CD14-positive monocyte (primary cell): ENCODE measurements around the gene VOPP1. TPM values are rescaled to one million over a fixed set of nuclear protein-coding genes. Genes with fewer than 3 reads are reported as not detected.

Source experiments
- DNase-seq, 3 donors: peaks; one replicate each; pipeline ENCODE4 v3.0.0-alpha.2; 2011 to 2022
- H2AFZ ChIP-seq: 2 replicates; pipeline ENCODE4 v1.6.0; 2012; ENCODE audit warnings: mild to moderate bottlenecking, low read depth, low read length, inconsistent platforms; ENCODE audit not compliant: insufficient read depth, poor library complexity, severe bottlenecking
- H3K27ac ChIP-seq, 2 donors: 1 replicate in 1 of 2; 2 replicates in 1 of 2; pipeline ENCODE4 v1.5.1; 2012 to 2013; ENCODE audit warnings: low read length in 2 of 2, control low read depth in 1 of 2, inconsistent platforms in 1 of 2, low read depth in 1 of 2, mild to moderate bottlenecking in 1 of 2
- H3K27me3 ChIP-seq, 2 donors: one replicate each; pipeline versions ENCODE4 v1.6.0 to v1.6.1; 2011 to 2013; ENCODE audit warnings: low read length in 2 of 2; ENCODE audit not compliant: control insufficient read depth in 2 of 2, insufficient read depth in 2 of 2
- H3K36me3 ChIP-seq, 2 donors: replicated peaks in 1 of 2; 1 replicate in 1 of 2; 2 replicates in 1 of 2; pipeline versions ENCODE4 v1.5.1 to v1.6.1; 2012 to 2013; ENCODE audit warnings: low read length in 2 of 2, control low read depth in 1 of 2, inconsistent platforms in 1 of 2, mild to moderate bottlenecking in 1 of 2; ENCODE audit not compliant: insufficient read depth in 2 of 2, control insufficient read depth in 1 of 2
- H3K4me1 ChIP-seq, 2 donors: 1 replicate in 1 of 2; 2 replicates in 1 of 2; pipeline versions ENCODE4 v1.5.1 to v1.6.1; 2012 to 2013; ENCODE audit warnings: low read length in 2 of 2, control low read depth in 1 of 2, inconsistent platforms in 1 of 2, mild to moderate bottlenecking in 1 of 2, moderate library complexity in 1 of 2; ENCODE audit not compliant: insufficient read depth in 2 of 2, control insufficient read depth in 1 of 2
- H3K4me2 ChIP-seq: replicated peaks from 2 replicates; pipeline ENCODE3; 2012; ENCODE audit warnings: low read length, moderate library complexity, mild to moderate bottlenecking; ENCODE audit not compliant: poor library complexity, severe bottlenecking; ENCODE audit errors: extremely low read depth
- H3K4me3 ChIP-seq, 3 experiments: fragments of 200-600 bp in 1 of 3; sonication (generic) in 1 of 3; replicated peaks in 1 of 3; 1 replicate in 2 of 3; 2 replicates in 1 of 3; pipeline ENCODE4 v1.5.1; 2011 to 2013; ENCODE audit warnings: low read length in 3 of 3, mild to moderate bottlenecking in 3 of 3, control low read depth in 2 of 3, low read depth in 2 of 3, inconsistent platforms in 1 of 3, moderate library complexity in 1 of 3
- H3K79me2 ChIP-seq: 2 replicates; pipeline ENCODE4 v1.6.0; 2012; ENCODE audit warnings: mild to moderate bottlenecking, control low read depth, inconsistent platforms, low read length, moderate library complexity; ENCODE audit not compliant: insufficient read depth
- H3K9ac ChIP-seq: 2 replicates; pipeline ENCODE4 v1.6.0; 2017; ENCODE audit warnings: low read length, mild to moderate bottlenecking; ENCODE audit not compliant: insufficient read depth, poor library complexity, severe bottlenecking
- H3K9me3 ChIP-seq, 2 donors: replicated peaks in 1 of 2; 1 replicate in 1 of 2; 2 replicates in 1 of 2; pipeline versions ENCODE4 v1.5.1 to v1.6.1; 2012 to 2013; ENCODE audit warnings: low read length in 2 of 2, control low read depth in 1 of 2; ENCODE audit not compliant: control insufficient read depth in 1 of 2, insufficient read depth in 1 of 2
- H4K20me1 ChIP-seq: 2 replicates; pipeline ENCODE4 v1.6.0; 2012; ENCODE audit warnings: mild to moderate bottlenecking, low read length, control low read depth, moderate library complexity; ENCODE audit not compliant: insufficient read depth
- H3K27ac Mint-ChIP-seq, 7 donors: one replicate each; pipeline ENCODE4 v1.8.0; 2020; ENCODE audit warnings: mild to moderate bottlenecking in 7 of 7, mixed read lengths in 7 of 7, moderate library complexity in 6 of 7, inconsistent platforms in 2 of 7
- H3K27me3 Mint-ChIP-seq, 3 donors: one replicate each; pipeline ENCODE4 v1.8.0; 2021 to 2022; ENCODE audit warnings: low read depth in 3 of 3, mild to moderate bottlenecking in 3 of 3, mixed read lengths in 3 of 3, moderate library complexity in 3 of 3, inconsistent platforms in 1 of 3
- H3K36me3 Mint-ChIP-seq, 2 donors: one replicate each; pipeline ENCODE4 v1.8.0; 2020; ENCODE audit warnings: mixed read lengths in 2 of 2, inconsistent platforms in 1 of 2, mild to moderate bottlenecking in 1 of 2
- H3K4me1 Mint-ChIP-seq: one replicate; pipeline ENCODE4 v1.8.0; 2020; ENCODE audit warnings: mild to moderate bottlenecking, mixed read lengths
- H3K4me3 Mint-ChIP-seq, 2 donors: one replicate each; pipeline ENCODE4 v1.8.0; 2020; ENCODE audit warnings: mild to moderate bottlenecking in 2 of 2, mixed read lengths in 2 of 2, moderate library complexity in 1 of 2
- H3K9me3 Mint-ChIP-seq, 7 donors: one replicate each; pipeline ENCODE4 v1.8.0; 2020 to 2022; ENCODE audit warnings: mixed read lengths in 7 of 7, mild to moderate bottlenecking in 6 of 7, moderate library complexity in 6 of 7, inconsistent platforms in 2 of 7
- WGBS: methylation state at CpG from one replicate; pipeline ENCODE4 v1.1.5; 2013; ENCODE audit warnings: missing lambda C conversion rate; ENCODE audit not compliant: insufficient coverage; 5-methylcytosine and 5-hydroxymethylcytosine counted together
- intact Hi-C, 2 donors: fragments of 100-400 bp; cut with micrococcal nuclease; formaldehyde crosslinking; loops; one replicate each; pipeline versions ENCODE4 v1.15.0 to v1.15.1; 2023
- polyA plus RNA-seq, 3 donors: library from polyadenylated mRNA; depleted of rRNA in 1 of 3; unstranded in 2 of 3; stranded (reverse) in 1 of 3; fragments of 300-500 nt in 2 of 3; fragments of >200 nt in 1 of 3; fragmentation: Illumina TruSeq in 2 of 3; gene quantifications; 1 replicate in 2 of 3; 2 replicates in 1 of 3; pipeline ENCODE4 v1.2.3, GENCODE V29; 2012 to 2021
- TF ChIP-seq, protein P1 (sequence below): fragments of 200-600 bp; IDR thresholded peaks from one replicate; pipeline ENCODE4 v1.8.0; 2022; ENCODE audit warnings: antibody characterized with exemption, mild to moderate bottlenecking

The VOPP1 gene
- polyA plus RNA-seq, 3 donors: 16.7 to 22.1 (median 18.0) TPM

DNA sequence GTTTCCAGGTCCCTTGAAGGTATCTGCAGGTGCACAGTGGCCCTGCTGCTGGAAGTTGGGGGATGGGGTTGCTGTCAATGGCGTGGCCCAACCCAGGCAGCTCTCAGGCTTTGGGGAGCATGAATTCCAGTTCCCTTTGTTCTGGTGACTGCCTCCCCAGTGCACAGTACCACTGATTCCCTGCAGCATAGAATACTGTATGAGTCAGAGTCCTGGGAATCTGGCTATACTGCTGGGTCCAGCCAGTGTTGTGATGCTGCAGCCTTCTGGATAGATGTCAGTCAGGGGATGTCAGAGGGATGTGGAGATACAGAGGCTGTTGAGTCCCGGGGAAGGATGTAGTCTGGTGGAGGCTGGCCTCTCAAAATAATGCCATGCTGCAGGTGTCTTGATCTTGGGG lies 107.9 kb downstream of the VOPP1 start:
- no peak overlapping the region for H3K4me3 Mint-ChIP-seq
- peaks cover 24 to 42% (median 32%) of the 10 kb centered on the region in 7 donors for H3K9me3 Mint-ChIP-seq
- peaks cover 32 to 40% of the 10 kb centered on the region in 2 donors for H3K36me3 Mint-ChIP-seq
- Histone ChIP-seq H3K4me2 (no peak overlapping the region), H4K20me1 (no peaks in the 10 kb centered on the region), H3K9ac (no peak overlapping the region), H3K27me3 (no peaks in the 10 kb centered on the region), H3K4me1 (no peaks in the 10 kb centered on the region), H2AFZ (no peak overlapping the region), H3K36me3 (peaks cover 0 to 23% of the 10 kb centered on the region in 2 donors), H3K4me3 (no peak overlapping the region), H3K27ac (no peak overlapping the region), H3K9me3 (peaks cover 13 to 21% of the 10 kb centered on the region in 2 donors), H3K79me2 (no peaks in the 10 kb centered on the region)
- no peak for DNase-seq
- peaks cover 1 to 5% (median 5%) of the 10 kb centered on the region in 3 donors for H3K27me3 Mint-ChIP-seq
- peak overlapping the region in 2 of 7 donors; percentile 0 to 10 for H3K27ac Mint-ChIP-seq
- intact Hi-C loops: no loop called here
- TF ChIP-seq, protein P1, sequence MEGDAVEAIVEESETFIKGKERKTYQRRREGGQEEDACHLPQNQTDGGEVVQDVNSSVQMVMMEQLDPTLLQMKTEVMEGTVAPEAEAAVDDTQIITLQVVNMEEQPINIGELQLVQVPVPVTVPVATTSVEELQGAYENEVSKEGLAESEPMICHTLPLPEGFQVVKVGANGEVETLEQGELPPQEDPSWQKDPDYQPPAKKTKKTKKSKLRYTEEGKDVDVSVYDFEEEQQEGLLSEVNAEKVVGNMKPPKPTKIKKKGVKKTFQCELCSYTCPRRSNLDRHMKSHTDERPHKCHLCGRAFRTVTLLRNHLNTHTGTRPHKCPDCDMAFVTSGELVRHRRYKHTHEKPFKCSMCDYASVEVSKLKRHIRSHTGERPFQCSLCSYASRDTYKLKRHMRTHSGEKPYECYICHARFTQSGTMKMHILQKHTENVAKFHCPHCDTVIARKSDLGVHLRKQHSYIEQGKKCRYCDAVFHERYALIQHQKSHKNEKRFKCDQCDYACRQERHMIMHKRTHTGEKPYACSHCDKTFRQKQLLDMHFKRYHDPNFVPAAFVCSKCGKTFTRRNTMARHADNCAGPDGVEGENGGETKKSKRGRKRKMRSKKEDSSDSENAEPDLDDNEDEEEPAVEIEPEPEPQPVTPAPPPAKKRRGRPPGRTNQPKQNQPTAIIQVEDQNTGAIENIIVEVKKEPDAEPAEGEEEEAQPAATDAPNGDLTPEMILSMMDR: no peak
- WGBS: 100% methylated on average over 2 of the region's 2 CpGs
- H3K4me1 Mint-ChIP-seq: no peaks in the 10 kb centered on the region

DNA sequence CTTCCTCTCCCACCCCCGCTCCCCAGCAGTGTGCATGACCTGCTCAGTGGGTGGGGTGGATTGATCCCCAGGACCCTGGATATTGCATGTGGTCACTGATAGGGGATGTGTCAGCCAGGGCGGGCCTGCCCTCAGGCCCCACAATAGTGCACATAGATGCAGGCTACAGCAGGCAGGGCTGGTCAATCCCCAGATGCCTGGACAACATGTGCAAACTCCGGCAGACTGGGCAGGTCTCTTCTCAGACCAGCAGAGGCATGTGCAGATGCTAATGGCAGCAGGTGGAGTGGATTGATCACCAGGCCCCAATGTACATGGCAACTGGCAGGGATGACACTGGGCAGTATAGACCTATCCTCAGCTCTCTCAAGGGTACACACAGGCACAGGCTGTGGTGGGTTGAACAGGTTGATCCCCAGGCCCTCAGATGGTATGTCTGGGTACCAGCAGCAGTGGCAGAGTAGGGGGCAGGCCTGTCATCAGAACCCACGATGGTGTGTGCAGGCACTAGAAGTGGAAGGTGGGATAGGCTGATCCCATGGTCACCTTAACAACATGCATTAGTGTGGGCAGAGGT lies 108.5 kb downstream of the VOPP1 start:
- intact Hi-C loops: no loop called here
- peaks cover 0 to 22% of the 10 kb centered on the region in 2 donors for H3K36me3 ChIP-seq
- Mint-ChIP-seq H3K27ac (no peak overlapping the region), H3K9me3 (peaks cover 25 to 48% (median 33%) of the 10 kb centered on the region in 7 donors), H3K4me3 (no peak overlapping the region), H3K36me3 (peaks cover 32 to 40% of the 10 kb centered on the region in 2 donors), H3K4me1 (no peaks in the 10 kb centered on the region), H3K27me3 (peaks cover 1 to 5% (median 5%) of the 10 kb centered on the region in 3 donors)
- WGBS: 93% methylated on average over 2 of the region's 4 CpGs
- peaks cover 19 to 21% of the 10 kb centered on the region in 2 donors for H3K9me3 ChIP-seq
- no peaks in the 10 kb centered on the region for H3K79me2 ChIP-seq
- H3K9ac ChIP-seq: no peak overlapping the region
- H3K27ac ChIP-seq: no peak overlapping the region
- no peaks in the 10 kb centered on the region for H3K4me1 ChIP-seq
- no peak overlapping the region for H3K4me2 ChIP-seq
- TF ChIP-seq, protein P1: no peak
- no peak for DNase-seq
- H3K4me3 ChIP-seq: no peak overlapping the region
- H2AFZ ChIP-seq: no peak overlapping the region
- H3K27me3 ChIP-seq: no peaks in the 10 kb centered on the region
- H4K20me1 ChIP-seq: no peaks in the 10 kb centered on the region
